Thoracic aorta (tissue), 2 donors: ENCODE measurements around the gene TRIO. TPM values are rescaled to one million over a fixed set of nuclear protein-coding genes. Genes with fewer than 3 reads are reported as not detected.

Experiments used
- ATAC-seq: fragments of 150-250 bp; one replicate; pipeline ENCODE4 v1.8.0; 2017; ENCODE audit warnings: low read depth; ENCODE audit not compliant: insufficient number of reproducible peaks, low FRiP score
- DNase-seq: peaks from one replicate; pipeline ENCODE4 v3.0.0-alpha.2; 2020; ENCODE audit warnings: low spot score
- H3K27ac ChIP-seq, 2 donors: fragments of 200-600 bp; sonication (generic); 1 replicate in 1 of 2; 2 replicates in 1 of 2; pipeline ENCODE4 v1.5.1; 2016; ENCODE audit warnings: mild to moderate bottlenecking in 2 of 2, moderate library complexity in 2 of 2
- H3K27me3 ChIP-seq: fragments of 200-600 bp; sonication (generic); replicated peaks from 2 replicates; pipeline ENCODE4 v1.6.0; 2016; ENCODE audit warnings: mild to moderate bottlenecking; ENCODE audit not compliant: insufficient read depth
- H3K36me3 ChIP-seq: fragments of 200-600 bp; sonication (generic); one replicate; pipeline ENCODE4 v1.5.1; 2016
- H3K4me1 ChIP-seq, 2 donors: fragments of 200-600 bp; sonication (generic); 1 replicate in 1 of 2; 2 replicates in 1 of 2; pipeline versions ENCODE4 v1.5.1 to v1.6.0; 2016; ENCODE audit warnings: low read depth in 2 of 2, mild to moderate bottlenecking in 1 of 2; ENCODE audit not compliant: control insufficient read depth in 1 of 2
- H3K4me3 ChIP-seq: fragments of 200-600 bp; sonication (generic); 2 replicates; pipeline ENCODE4 v1.5.1; 2016; ENCODE audit warnings: mild to moderate bottlenecking
- H3K9me3 ChIP-seq: fragments of 200-600 bp; sonication (generic); 2 replicates; pipeline ENCODE4 v1.5.1; 2016
- total RNA-seq, 2 donors: library from RNA; depleted of rRNA; stranded (reverse); fragments of >200 nt; gene quantifications; one replicate each; pipeline versions ENCODE4 v1.1.0 to v1.2.3, GENCODE V29; 2016
- TF ChIP-seq, protein P1 (sequence below): fragments of 200-600 bp; sonication (generic); IDR thresholded peaks from one replicate; pipeline ENCODE4 v1.5.1; 2019; ENCODE audit warnings: antibody characterized with exemption

The TRIO gene
- total RNA-seq, 2 donors from 2014 or later: 219 to 300 TPM

DNA sequence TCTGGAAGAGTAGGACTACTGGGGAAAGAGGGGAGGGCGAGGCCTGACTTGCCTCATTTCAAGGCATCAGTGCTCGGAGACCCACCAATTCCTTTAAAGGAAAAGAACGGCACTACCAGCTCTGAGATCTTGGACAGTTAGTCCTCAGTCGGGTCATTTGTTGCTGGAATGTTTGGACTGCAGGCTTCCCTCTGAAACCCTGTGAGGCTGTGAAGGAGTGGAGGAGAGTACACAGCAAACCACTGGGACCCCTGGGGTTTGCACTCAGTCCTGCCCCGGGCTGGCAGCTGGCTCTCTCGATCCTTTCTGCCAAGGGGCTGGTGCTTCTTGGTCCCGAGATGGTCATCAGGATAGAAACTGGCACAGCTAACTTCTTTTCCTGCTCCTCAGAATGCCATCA, 194.5 kb downstream of the TRIO start:
- H3K9me3 ChIP-seq: no peaks in the 10 kb centered on the region
- H3K27me3 ChIP-seq: no peaks in the 10 kb centered on the region
- ATAC-seq (no peak), DNase-seq (no peak)
- H3K36me3 ChIP-seq: peaks cover 8% of the 10 kb centered on the region
- peak overlapping the region; percentile 64 to 76 for H3K27ac ChIP-seq
- no peak overlapping the region for H3K4me3 ChIP-seq
- TF ChIP-seq, protein P1, sequence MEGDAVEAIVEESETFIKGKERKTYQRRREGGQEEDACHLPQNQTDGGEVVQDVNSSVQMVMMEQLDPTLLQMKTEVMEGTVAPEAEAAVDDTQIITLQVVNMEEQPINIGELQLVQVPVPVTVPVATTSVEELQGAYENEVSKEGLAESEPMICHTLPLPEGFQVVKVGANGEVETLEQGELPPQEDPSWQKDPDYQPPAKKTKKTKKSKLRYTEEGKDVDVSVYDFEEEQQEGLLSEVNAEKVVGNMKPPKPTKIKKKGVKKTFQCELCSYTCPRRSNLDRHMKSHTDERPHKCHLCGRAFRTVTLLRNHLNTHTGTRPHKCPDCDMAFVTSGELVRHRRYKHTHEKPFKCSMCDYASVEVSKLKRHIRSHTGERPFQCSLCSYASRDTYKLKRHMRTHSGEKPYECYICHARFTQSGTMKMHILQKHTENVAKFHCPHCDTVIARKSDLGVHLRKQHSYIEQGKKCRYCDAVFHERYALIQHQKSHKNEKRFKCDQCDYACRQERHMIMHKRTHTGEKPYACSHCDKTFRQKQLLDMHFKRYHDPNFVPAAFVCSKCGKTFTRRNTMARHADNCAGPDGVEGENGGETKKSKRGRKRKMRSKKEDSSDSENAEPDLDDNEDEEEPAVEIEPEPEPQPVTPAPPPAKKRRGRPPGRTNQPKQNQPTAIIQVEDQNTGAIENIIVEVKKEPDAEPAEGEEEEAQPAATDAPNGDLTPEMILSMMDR: no peak
- H3K4me1 ChIP-seq: peaks cover 13 to 68% of the 10 kb centered on the region in 2 donors

DNA sequence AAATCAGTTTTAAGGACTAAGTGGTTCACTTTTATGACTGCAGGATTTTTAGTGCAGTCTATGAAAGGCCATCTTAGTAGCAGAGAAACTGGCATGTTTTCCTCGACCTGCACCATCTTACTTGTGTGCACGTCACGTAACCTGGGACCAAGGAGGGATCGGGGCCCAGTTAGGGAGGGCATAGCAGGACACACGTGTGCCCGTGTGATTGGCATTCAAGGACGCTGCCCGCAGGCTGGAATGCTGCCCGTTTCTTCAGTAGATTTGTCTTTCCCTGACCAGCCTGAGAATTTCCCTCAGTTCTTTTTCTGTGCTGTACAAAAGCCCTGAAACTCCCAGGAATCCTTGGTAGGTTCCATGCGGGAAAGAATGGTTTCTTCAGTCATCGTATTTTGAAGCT, 196.3 kb downstream of the TRIO start:
- Histone ChIP-seq H3K27ac (peak overlapping the region; percentile 64 to 76), H3K36me3 (peaks cover 8% of the 10 kb centered on the region), H3K27me3 (no peaks in the 10 kb centered on the region), H3K4me3 (no peak overlapping the region), H3K4me1 (peaks cover 15 to 67% of the 10 kb centered on the region in 2 donors), H3K9me3 (no peaks in the 10 kb centered on the region)
- DNase-seq: no peak
- ATAC-seq: peak; percentile 39
- TF ChIP-seq, protein P1: no peak

DNA sequence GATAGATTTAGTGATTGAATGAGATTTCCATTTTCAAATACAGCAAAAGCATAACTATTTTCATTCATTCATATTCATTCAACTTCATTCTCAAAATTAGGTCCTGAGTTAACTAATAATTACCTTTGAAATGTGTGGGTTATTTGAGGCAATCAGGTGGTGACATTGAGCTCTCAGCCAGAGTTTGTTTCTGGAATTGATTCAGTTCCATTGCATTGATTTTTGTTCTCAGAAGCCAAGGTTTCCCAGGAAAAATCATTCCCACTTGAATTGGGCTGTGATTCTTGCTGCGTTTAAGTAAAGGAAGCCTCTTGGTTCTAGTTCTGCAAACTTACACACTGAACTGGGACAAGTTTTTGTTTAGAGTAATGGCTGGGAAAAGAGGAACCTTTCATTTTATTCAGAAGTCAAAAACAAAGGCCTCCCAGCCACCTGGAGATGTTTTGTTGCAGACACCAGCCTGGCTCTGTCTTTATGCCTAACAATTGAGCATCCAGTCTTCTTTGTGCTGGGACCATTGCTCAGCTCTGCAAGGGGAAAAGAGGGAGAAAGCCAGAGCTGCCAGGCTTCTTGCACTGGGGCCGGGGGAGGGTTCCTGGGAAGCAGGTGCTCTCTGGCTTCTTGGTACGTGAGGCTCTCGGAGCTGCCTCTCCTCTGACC, 198.6 kb downstream of the TRIO start:
- Histone ChIP-seq H3K27me3 (no peaks in the 10 kb centered on the region), H3K36me3 (peaks cover 2% of the 10 kb centered on the region), H3K4me1 (peaks cover 12 to 59% of the 10 kb centered on the region in 2 donors), H3K4me3 (no peak overlapping the region), H3K9me3 (no peaks in the 10 kb centered on the region), H3K27ac (peak overlapping the region in 1 of 2 donors; percentile 11)
- ATAC-seq (no peak), DNase-seq (no peak)
- TF ChIP-seq, protein P1: no peak

DNA sequence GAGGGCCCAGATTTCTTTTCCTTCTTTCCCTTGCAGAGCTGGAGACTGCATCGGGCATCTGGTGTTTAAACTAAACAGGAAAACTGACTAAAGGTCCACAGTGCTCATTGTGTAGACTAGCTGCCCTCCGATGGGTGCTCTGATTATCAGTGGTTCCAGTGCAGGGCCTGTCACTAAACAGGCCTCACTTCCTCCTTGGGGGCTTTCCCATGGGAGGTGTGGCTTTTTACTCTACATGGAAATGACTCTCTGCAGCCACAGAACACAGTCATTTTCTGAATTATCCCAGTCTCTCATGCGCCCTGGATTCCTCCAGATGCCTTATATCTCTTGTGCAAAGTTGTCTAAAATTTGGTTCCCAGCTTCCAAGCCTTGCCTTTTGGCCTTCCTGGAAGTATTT, 199.2 kb downstream of the TRIO start:
- Histone ChIP-seq H3K27ac (peak overlapping the region in 1 of 2 donors; percentile 11), H3K27me3 (no peaks in the 10 kb centered on the region), H3K4me3 (no peak overlapping the region), H3K36me3 (no peaks in the 10 kb centered on the region), H3K9me3 (no peaks in the 10 kb centered on the region), H3K4me1 (peaks cover 12 to 57% of the 10 kb centered on the region in 2 donors)
- ATAC-seq: no peak
- TF ChIP-seq, protein P1: no peak
- no peak for DNase-seq

DNA sequence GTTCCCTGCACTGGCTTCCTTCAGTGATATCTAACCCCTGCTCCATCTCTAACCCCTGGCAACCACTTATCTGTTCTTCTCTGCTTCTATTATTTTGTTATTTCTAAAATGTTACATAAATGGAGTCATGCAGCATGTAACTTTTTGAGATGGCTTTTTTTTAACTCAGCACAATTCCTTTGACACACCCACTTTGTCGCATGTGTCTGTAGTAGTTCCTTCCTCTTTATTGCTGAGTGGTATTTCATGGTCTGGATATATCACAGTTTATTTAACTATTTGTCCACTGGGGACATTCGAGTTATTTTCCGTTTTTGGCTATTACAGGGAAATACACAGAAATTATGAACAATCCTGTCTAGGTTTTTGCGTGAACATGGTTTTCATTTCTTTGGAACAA, 200.2 kb downstream of the TRIO start:
- no peak for ATAC-seq
- H3K36me3 ChIP-seq: no peaks in the 10 kb centered on the region

More for the DNA sequence above, 200.2 kb downstream of the TRIO start:
- no peak overlapping the region for H3K27ac ChIP-seq
- TF ChIP-seq, protein P1: no peak
- no peak overlapping the region for H3K4me3 ChIP-seq
- no peaks in the 10 kb centered on the region for H3K9me3 ChIP-seq
- no peak for DNase-seq
- H3K4me1 ChIP-seq: peaks cover 15 to 55% of the 10 kb centered on the region in 2 donors
- H3K27me3 ChIP-seq: no peaks in the 10 kb centered on the region
